Measurements from ENCODE around the gene FNDC4.
"Not testable (repeated sequence)": the region's sequence is repeated elsewhere in the genome, so short reads cannot be mapped to it uniquely, and the experiment has no call there.

Gene FNDC4

GRCh38 chr2:27494944-27495554 lies at the start of gene FNDC4:
Gene FNDC4 (minus strand): TSS chr2:27495200. CDS start chr2:27494679, 521 bp downstream.
- DNase-seq = peak; percentile 28

DNA sequence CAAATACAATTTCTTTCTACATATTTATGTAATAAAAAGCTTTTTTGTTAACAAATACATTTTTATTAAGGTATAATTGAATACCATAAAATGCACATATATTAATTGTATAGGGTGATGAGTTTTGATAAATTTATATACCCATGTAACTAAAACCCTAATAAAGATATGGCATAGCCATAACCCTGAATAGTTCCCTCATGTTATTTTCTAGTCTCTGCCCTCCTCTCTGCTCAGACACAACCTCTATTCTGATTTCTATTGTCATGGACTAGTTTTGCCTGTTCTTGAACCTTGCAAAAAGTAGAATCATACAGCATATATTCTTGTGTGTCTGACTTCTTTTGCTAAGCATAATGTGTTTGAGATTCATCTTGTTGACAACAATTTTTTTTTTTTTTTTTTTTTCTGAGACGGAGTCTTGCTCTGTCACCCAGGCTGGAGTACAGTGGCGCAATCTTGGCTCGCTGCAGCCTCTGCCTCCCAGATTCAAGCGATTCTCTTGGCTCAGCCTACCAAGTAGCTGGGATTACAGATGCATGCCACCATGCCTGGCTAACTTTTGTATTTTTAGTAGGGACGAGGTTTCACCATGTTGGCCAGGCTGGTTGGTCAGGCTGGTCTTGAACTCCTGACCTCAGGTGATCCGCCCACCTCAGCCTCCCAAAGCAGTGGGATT lies 49.3 kb upstream of the FNDC4 start:
- no peak for DNase-seq

GRCh38 chr2:27539649-27540048 lies 44.6 kb upstream of the FNDC4 start:
- DNase-seq = not testable (repeated sequence)

- not testable (repeated sequence) for DNase-seq
These were observed 43.9 kb upstream of the FNDC4 start for GRCh38 chr2:27538839-27539450.

- DNase-seq = no peak
These were observed 42.3 kb upstream of the FNDC4 start for GRCh38 chr2:27537287-27537686.

DNA sequence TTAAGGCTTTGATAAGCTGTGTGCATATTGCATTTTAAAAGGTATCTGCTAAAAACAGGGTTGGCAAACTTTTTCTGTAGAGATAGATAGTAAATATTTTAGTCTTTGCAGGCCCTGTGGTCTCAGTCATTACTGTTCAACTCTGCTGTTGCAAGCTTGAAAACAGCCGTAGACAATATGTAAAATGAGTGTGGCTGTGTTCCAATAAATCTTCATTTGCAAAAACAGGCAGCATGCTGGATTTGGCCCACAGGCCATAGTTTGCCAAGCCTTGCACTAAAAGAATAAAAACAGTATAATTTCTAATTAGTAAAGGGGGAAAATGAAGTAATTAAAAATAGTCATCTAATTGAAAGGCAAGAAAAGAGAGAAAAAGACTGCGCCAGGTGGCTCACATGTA lies 37.0 kb upstream of the FNDC4 start:
- DNase-seq = no peak

GRCh38 chr2:27527182-27527581 lies 32.2 kb upstream of the FNDC4 start:
- DNase-seq = no peak

DNA sequence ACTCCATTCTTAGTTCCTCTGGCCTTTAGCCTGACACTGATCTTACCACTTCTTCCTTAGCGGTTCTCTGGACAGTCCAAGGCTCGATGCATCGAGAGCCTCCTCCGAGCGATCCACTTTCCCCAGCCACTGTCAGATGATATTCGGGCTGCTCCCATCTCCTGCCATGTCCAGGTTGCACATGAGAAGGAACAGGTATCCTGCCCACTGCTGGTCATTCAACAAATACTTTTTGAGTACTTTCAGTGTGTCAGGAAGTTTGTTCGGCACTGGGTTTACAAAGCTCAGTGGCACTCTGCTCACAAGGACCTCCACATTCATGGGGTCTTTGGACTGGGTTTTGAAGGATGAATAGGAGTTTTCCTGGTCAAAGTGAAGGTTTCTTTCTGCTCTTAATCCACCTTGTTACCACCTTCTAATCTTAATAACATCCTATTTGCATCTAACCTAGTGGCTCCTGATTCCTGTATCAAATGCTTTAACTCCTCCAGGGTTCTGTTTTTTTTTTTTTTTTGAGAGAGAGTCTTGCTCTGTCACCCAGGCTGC lies 27.5 kb upstream of the FNDC4 start:
- DNase-seq = no peak

DNA sequence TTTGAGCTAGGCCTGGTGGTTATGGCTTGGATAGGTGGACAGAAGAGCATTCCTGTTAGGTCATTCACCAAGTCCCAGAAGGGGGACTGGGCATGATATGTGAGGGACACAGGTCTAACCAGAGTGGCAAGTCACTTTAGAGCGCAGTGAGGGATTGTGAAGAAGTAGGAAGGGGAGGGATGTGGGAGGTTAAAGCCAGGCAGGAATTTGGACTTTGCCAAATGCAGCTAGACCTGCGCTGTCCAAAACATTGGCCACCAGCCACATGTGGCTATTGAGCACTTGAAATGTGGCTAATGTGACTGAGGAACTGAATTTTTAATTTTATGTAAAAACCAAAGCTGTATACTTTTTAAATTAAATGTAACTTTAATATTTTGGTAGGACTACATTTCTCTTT lies 25.3 kb upstream of the FNDC4 start:
- DNase-seq = no peak

- DNase-seq = no peak
These were observed 23.7 kb upstream of the FNDC4 start for GRCh38 chr2:27518782-27519113.

DNA sequence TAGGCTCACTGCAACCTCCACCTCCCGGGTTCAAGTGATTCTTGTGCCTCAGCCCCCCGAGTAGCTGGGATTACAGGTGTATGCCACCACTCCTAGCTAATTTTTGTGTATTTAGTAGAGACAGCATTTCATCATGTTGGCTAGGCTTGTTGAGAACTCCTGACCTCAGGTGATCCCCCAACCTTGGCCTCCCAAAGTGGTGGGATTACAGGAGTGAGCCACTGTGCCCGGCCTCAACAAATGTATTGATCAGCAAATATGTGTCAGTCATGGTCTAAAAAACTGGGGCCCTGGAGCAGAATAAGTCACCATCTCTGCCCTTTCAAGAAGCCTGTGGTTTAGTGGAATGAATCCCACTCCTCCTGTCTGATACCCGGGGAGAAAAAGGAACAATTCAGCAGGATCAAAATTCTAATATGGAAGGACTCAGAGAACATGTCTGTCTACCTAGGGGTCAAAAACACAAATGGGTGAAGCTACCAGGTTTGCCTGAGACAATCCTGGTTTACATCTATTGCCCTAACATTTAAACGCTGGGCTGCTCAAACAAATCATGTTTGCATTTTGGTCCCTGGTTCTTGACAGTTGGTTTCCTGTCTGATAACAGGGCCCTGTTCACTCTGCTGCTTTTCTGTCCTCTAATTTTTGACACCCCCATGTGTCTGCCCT lies 23.2 kb upstream of the FNDC4 start:
- DNase-seq = no peak

GRCh38 chr2:27509326-27509725 lies 14.3 kb upstream of the FNDC4 start:
- DNase-seq = no peak

DNA sequence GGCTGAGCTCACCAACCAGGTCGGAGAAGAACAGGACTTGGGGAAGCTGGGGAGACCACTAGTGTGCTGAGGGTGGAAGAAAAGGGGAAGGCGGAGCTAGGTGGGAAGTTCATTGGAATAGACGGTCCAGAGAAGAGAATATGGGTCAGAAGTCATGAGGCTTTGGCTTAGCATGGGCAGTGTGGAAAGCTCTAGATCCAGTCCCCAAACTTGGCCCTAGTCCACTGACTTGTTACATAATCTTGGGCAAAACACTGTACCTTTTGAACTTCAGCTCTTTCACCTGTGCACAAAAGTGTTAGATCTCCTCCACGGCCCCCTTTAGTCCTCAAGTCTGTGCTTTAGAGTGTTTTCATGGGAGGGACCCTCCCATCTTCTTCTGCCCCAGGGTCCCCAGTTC lies 12.3 kb upstream of the FNDC4 start:
- no peak for DNase-seq

GRCh38 chr2:27506587-27506986 lies 11.6 kb upstream of the FNDC4 start:
- DNase-seq = no peak

GRCh38 chr2:27502142-27502541 lies 7.1 kb upstream of the FNDC4 start:
- no peak for DNase-seq

DNA sequence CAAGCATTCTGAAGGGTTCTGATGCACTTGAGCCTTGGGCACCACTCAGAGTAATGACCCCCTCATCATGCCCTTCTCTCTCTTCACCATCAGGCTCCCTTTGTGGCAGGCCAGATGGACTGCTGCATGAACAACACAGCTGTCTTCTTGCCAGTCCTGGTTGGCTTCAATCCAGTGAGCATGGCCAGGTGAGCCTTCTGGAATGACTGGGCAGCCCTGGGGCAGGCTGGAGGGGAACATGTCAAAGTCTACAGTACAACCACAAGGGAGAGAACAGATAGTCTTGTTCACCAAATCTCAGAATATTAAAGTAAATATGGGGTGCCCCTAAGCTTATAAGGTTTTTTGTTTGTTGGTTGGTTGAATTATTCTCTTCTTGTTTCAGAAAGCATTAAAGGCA lies 6.0 kb upstream of the FNDC4 start:
- no peak for DNase-seq

GRCh38 chr2:27498975-27499374 lies 4.0 kb upstream of the FNDC4 start:
- no peak for DNase-seq

DNA sequence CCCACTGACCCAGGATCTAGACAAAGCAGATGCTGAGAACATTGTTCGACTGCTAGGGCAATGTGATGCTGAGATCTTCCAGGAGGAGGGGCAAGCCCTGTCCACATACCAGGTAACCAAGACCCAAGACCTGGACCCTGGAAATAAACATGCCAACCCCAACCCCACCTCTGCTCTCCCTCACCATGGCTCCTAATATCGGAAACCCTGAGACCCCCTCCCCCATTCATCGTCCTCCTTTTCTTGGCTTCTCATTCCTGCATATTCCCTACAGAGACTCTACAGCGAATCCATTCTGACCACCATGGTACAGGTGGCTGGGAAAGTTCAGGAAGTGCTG lies 2.3 kb upstream of the FNDC4 start:
- no peak for DNase-seq

- no peak for DNase-seq
These were observed 1.6 kb upstream of the FNDC4 start, which contains the start of gene GCKR for GRCh38 chr2:27496357-27497287. Gene GCKR (plus strand): TSS chr2:27496839. CDS start chr2:27496905, 66 bp downstream.

- no peak for DNase-seq
These were observed 898 bp upstream of the FNDC4 start for GRCh38 chr2:27495840-27496356.

GRCh38 chr2:27494284-27494943 lies 586 bp downstream of the FNDC4 start:
- DNase-seq = no peak

DNA sequence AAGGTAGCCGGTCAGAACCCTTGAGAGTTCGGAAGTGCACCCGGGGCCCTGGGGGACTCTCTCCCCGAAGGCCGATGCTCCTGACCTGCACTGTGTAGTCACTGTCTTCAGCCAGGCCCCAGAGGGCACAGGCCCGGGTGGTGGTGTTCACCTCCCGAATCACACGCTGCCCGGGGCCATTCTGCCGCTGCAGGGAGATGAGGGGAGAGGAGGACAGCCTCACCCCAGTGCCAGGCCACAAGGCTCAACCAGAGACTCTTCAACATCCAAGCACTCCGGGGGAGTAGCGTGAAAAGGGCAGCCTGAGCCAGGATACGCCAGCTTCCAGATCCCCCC lies 1.1 kb downstream of the FNDC4 start:
- no peak for DNase-seq

Data from NCI-H1694 treated with DMSO at 0.1 percent for 48 hours (cell line).